MCF 10A (cell line): ENCODE data around the gene ITFG1. TPM values are rescaled to one million over a fixed set of nuclear protein-coding genes. Genes with fewer than 3 reads are reported as not detected.

Experiments
- BruUV-seq: library from RNA; stranded (reverse); fragments of 400-500 nt; replicated peaks from 2 replicates; lab custom pipeline; 2021; lab: Mats Ljungman, UMichigan
- CTCF ChIA-PET: fragments of 300-600 bp; sonication (Branson Sonifier 250); formaldehyde crosslinking; extraction: SDS; loops from one replicate; lab custom pipeline; 2021; ENCODE audit warnings: antibody characterized with exemption, inconsistent platforms; lab: Yijun Ruan, JAX
- POLR2A ChIA-PET: fragments of 300-600, 350-650 bp; sonication (Branson Sonifier 250); formaldehyde crosslinking; extraction: SDS; loops from one replicate; lab custom pipeline; 2020; ENCODE audit warnings: antibody characterized with exemption, inconsistent platforms; lab: Yijun Ruan, JAX
- DNase-seq: peaks from one replicate; pipeline ENCODE4 v3.0.0-alpha.2; 2018; ENCODE audit not compliant: unreplicated experiment
- H3K27ac Mint-ChIP-seq: one replicate; pipeline ENCODE4 v1.8.0; 2022; ENCODE audit warnings: mild to moderate bottlenecking, low read depth, mixed read lengths; ENCODE audit not compliant: unreplicated experiment
- H3K27me3 Mint-ChIP-seq: one replicate; pipeline ENCODE4 v1.8.0; 2022; ENCODE audit warnings: mixed read lengths; ENCODE audit not compliant: insufficient read depth, unreplicated experiment
- H3K36me3 Mint-ChIP-seq: one replicate; pipeline ENCODE4 v1.8.0; 2022; ENCODE audit warnings: mild to moderate bottlenecking, moderate library complexity, mixed read lengths; ENCODE audit not compliant: insufficient read depth, unreplicated experiment
- H3K4me1 Mint-ChIP-seq: one replicate; pipeline ENCODE4 v1.8.0; 2022; ENCODE audit warnings: mixed read lengths; ENCODE audit not compliant: insufficient read depth, unreplicated experiment
- H3K4me3 Mint-ChIP-seq: one replicate; pipeline ENCODE4 v1.8.0; 2022; ENCODE audit warnings: mild to moderate bottlenecking, moderate library complexity, mixed read lengths; ENCODE audit not compliant: unreplicated experiment
- H3K9me3 Mint-ChIP-seq: one replicate; pipeline ENCODE4 v1.8.0; 2022; ENCODE audit warnings: mixed read lengths; ENCODE audit not compliant: unreplicated experiment
- CTCF ChIP-seq: fragments of 200-600 bp; IDR thresholded peaks from one replicate; pipeline ENCODE4 v1.8.0; 2022; ENCODE audit warnings: antibody characterized with exemption, mild to moderate bottlenecking; ENCODE audit not compliant: unreplicated experiment
- intact Hi-C: fragments of 100-400 bp; cut with micrococcal nuclease; formaldehyde crosslinking; loops from 2 replicates; pipeline ENCODE4 v1.14.1; 2022
- total RNA-seq: library from RNA; stranded (reverse); gene quantifications from 2 replicates; pipeline ENCODE4 v1.2.3, GENCODE V29; 2022

Gene ITFG1
- total RNA-seq, 1 experiment from 2014 or later = 35.4 TPM

GRCh38 chr16:47323241-47323640 is 137.6 kb downstream of the ITFG1 start:
- DNase-seq = no peak
- no TSS peak for BruUV-seq
- no peaks in the 10 kb centered on the region for H3K4me1 Mint-ChIP-seq
- peaks cover 17% of the 10 kb centered on the region for H3K36me3 Mint-ChIP-seq
- no peaks in the 10 kb centered on the region for H3K27me3 Mint-ChIP-seq
- intact Hi-C loops = no loop called here
- H3K4me3 Mint-ChIP-seq = no peak overlapping the region
- H3K27ac Mint-ChIP-seq = no peak overlapping the region
- POLR2A ChIA-PET = no interaction called here
- no peaks in the 10 kb centered on the region for H3K9me3 Mint-ChIP-seq
- no peak for TF ChIP-seq CTCF
- CTCF ChIA-PET = no interaction called here

- TF ChIP-seq CTCF = no peak
- Mint-ChIP-seq H3K27me3 (no peaks in the 10 kb centered on the region), H3K27ac (no peak overlapping the region), H3K4me3 (no peak overlapping the region), H3K4me1 (no peaks in the 10 kb centered on the region), H3K9me3 (no peaks in the 10 kb centered on the region), H3K36me3 (peaks cover 18% of the 10 kb centered on the region)
- CTCF ChIA-PET = interaction anchor here (0.6 to 1.1 kb wide), 4 partner anchors 8 to 844 kb away, joined by 3 to 4 read pairs (median 4); no protein-coding TSS in a partner anchor
- no TSS peak for BruUV-seq
- DNase-seq = no peak
- intact Hi-C loops = no loop called here
- POLR2A ChIA-PET = no interaction called here
Observed at GRCh38 chr16:47320546-47321310, 140.1 kb downstream of the ITFG1 start.

- intact Hi-C loops = no loop called here
- DNase-seq = no peak
- BruUV-seq = no TSS peak
- no peaks in the 10 kb centered on the region for H3K9me3 Mint-ChIP-seq
- H3K27ac Mint-ChIP-seq = no peak overlapping the region
- H3K36me3 Mint-ChIP-seq = peaks cover 13% of the 10 kb centered on the region
- no peaks in the 10 kb centered on the region for H3K4me1 Mint-ChIP-seq
- H3K27me3 Mint-ChIP-seq = no peaks in the 10 kb centered on the region
- TF ChIP-seq CTCF = no peak
- ChIA-PET POLR2A (no interaction called here), CTCF (no interaction called here)
- no peak overlapping the region for H3K4me3 Mint-ChIP-seq
Observed at GRCh38 chr16:47317465-47318240, 143.2 kb downstream of the ITFG1 start.

GRCh38 chr16:47316442-47317015 is 144.3 kb downstream of the ITFG1 start:
- Mint-ChIP-seq H3K4me3 (no peak overlapping the region), H3K27ac (no peak overlapping the region), H3K4me1 (no peaks in the 10 kb centered on the region), H3K9me3 (no peaks in the 10 kb centered on the region), H3K36me3 (peaks cover 13% of the 10 kb centered on the region), H3K27me3 (no peaks in the 10 kb centered on the region)
- no TSS peak for BruUV-seq
- CTCF ChIA-PET = interaction anchor here (0.6 kb wide), 1 partner anchor 194 kb away, joined by 3 read pairs; no protein-coding TSS in a partner anchor
- no peak for DNase-seq
- intact Hi-C loops = no loop called here
- POLR2A ChIA-PET = no interaction called here
- no peak for TF ChIP-seq CTCF
